ENCODE data around the gene HOXA13.

The HOXA13 gene

DNA sequence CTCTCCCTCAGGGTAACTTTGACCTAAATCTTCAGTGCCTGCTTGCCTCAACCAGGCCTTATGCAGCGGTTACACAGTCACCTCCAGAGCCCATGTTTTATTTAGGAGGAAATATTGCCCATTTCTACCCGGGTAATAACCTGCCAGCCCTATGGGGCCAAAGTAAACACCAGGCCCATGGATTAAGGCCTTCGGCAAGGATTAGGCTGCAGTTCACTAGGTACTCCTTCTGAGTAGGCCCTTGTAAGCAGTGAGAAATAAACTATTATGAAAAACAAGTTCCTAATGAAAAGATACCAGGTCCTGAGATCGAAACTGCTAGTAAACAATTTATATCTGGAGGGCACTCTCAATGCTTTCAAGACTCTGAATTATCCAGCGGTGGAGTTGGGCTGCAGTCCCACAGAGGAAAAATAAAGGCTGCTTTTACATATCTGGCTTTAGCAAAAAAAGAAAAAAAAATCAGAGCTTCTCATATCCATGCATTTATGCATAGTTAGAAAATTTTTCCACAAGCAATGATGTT lies 22.0 kb downstream of the HOXA13 start:
- no peak overlapping the region for H3K4me3 ChIP-seq (ENCODE audit: low read depth, low read length)
- DNase-seq (ENCODE audit: low read depth), result no peak
- TF ChIP-seq, protein P1, sequence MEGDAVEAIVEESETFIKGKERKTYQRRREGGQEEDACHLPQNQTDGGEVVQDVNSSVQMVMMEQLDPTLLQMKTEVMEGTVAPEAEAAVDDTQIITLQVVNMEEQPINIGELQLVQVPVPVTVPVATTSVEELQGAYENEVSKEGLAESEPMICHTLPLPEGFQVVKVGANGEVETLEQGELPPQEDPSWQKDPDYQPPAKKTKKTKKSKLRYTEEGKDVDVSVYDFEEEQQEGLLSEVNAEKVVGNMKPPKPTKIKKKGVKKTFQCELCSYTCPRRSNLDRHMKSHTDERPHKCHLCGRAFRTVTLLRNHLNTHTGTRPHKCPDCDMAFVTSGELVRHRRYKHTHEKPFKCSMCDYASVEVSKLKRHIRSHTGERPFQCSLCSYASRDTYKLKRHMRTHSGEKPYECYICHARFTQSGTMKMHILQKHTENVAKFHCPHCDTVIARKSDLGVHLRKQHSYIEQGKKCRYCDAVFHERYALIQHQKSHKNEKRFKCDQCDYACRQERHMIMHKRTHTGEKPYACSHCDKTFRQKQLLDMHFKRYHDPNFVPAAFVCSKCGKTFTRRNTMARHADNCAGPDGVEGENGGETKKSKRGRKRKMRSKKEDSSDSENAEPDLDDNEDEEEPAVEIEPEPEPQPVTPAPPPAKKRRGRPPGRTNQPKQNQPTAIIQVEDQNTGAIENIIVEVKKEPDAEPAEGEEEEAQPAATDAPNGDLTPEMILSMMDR (IDR thresholded peaks at IDR 0.05; ENCODE audit: low read depth, low read length, missing control alignments), result no peak

DNA sequence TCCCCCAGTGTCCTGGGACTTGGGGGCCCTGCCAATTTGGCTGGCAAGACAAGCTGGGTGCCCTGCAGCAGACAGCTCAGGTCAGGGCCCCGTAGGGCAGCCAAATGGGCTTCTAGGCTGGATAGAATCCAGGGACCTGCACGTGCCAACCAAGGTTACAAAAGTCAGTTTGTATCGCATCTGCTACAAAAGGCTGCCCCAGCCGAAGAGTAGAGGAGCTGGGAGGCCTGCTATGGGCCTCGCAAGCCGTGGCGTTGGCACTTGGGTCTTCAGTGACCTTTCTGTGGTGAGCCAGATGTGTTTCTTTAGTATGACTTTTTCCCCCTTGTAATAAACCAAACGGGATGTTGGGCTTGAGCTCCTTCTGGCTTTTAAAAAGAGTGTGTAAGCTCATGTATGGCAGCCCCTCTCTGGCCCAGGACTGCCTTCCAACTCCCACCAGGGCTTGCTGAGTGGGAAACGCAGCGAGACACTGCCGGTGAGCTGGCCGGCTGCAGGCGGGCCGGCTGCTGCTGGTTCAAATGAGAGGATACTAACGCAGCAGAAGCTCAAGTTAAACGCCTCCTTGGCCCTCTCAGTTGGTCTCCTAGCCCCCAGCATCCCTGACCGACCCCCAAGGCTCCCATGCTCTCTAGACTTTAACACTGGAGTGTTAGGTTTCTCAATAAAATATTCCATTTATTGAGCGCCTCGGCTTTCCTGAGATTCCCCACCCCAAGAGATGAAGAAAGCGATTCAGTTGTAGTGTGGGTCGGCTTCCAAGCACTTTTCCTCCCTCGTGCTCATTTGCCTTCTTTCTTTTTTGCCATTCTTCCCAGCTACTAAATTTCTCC lies 22.7 kb downstream of the HOXA13 start:
- DNase-seq (ENCODE audit: low read depth), result no peak
- no peak overlapping the region for H3K4me3 ChIP-seq (ENCODE audit: low read depth, low read length)

DNA sequence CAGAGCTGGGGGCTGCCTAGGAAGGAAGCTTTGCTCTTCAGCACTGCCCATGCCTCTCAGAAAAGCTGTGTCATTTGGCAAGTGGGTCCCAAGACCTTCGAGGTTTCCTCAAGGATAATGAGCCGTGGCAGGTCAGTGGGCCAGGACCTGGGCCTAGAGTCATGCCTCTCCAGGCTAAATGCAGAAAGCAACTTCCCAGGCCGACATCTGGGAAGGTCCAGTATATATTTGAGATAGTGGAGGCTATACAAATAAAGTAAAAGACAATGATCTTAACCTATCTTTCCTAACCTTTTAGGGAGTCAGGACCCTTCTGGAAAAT lies 23.4 kb downstream of the HOXA13 start:
- no peak overlapping the region for H3K4me3 ChIP-seq (ENCODE audit: low read depth, low read length)
- TF ChIP-seq, protein P1 (IDR thresholded peaks at IDR 0.05; ENCODE audit: low read depth, low read length, missing control alignments), result no peak
- no peak for DNase-seq (ENCODE audit: low read depth)

More for the DNA sequence above, 22.7 kb downstream of the HOXA13 start:
- TF ChIP-seq, protein P1 (IDR thresholded peaks at IDR 0.05; ENCODE audit: low read depth, low read length, missing control alignments), result no peak

DNA sequence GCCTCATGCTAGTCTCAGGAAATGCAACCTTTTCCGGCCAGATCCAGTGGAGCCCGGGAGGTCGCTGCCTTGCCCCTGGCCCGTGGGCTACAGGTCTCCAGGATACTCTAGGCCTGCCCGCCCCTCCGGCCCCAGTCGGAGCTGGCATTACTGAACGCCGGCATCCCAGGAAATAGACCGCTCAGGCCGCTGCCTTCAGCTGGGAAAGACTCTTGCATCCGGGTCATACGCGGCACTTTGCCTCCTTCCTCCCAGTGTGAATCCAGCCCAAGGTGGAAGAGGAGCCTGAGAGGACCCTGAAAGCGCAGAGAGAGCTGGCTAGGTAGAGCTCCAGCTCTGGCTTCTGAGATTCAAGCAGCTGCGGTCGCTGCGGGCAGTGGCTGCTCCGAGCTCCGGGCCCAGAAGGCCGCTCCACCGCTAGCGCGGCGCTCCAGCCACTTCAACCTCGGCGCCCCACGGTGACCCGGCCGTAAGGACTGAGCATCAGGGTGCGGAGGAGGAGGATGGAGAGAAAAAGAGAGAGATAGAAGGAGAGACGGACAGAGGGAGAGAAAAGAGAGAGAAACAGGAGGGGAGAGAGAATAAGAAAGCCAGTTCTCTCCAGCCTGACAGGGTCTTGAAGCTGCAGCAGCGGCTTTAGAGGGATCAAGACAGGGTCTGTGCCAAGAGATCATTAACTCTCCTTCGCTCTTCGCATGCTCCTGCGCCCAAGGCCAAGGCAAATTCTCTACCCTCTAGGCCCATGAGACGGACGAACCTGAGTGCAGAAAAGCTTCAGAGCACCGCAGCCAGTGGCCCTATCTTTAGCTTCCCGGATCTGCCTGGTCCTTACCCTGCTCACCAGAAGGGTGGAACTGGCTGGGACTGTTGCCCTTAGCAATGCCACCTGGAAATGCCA lies 24.0 kb downstream of the HOXA13 start:
- H3K4me3 ChIP-seq (ENCODE audit: low read depth, low read length), result no peak overlapping the region
- TF ChIP-seq, protein P1 (IDR thresholded peaks at IDR 0.05; ENCODE audit: low read depth, low read length, missing control alignments), result no peak
- DNase-seq (ENCODE audit: low read depth), result no peak

DNA sequence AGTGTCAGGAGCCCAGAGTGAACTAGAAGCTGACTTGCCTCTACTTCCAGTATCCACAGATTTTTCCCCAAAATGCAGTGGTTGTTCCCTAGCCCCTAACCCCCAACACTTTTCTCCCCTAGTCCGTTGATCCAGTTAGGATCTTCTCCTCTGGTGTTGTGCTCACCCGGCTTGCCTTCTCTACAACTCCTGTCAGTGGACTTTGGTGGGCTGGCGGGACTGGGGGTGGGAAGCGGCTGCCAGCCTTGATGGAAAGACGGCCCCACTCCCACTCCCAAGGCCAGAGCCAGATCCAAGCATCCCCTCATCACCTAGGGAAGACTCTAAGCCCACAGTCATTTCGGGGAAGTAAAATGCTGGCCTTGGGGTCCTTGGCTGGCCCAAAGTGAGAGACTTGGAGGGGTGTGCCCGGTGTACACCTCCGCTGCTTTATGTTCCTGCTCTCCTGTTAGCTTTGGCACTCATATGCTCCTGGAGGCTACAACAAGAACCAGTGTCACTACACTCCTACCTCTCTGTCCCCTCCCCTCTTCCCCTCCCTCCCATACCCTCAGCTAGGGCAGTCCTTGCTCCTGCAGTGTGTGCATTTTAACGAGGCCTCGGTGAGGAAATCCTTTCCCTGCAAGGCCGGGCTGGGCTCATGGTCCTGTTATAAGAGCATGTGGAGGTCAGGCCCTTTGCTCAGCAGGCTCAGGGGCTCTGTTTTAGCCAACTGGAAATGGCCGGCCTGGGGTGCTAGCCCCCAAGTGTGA lies 24.8 kb downstream of the HOXA13 start:
- TF ChIP-seq, protein P1 (IDR thresholded peaks at IDR 0.05; ENCODE audit: low read depth, low read length, missing control alignments), result no peak
- no peak overlapping the region for H3K4me3 ChIP-seq (ENCODE audit: low read depth, low read length)
- no peak for DNase-seq (ENCODE audit: low read depth)

Data from GM12864 (cell line).